ENCODE results near the gene KIFAP3.
"Not testable (repeated sequence)": the region's sequence is repeated elsewhere in the genome, so short reads cannot be mapped to it uniquely, and the experiment has no call there.

The KIFAP3 gene

DNA sequence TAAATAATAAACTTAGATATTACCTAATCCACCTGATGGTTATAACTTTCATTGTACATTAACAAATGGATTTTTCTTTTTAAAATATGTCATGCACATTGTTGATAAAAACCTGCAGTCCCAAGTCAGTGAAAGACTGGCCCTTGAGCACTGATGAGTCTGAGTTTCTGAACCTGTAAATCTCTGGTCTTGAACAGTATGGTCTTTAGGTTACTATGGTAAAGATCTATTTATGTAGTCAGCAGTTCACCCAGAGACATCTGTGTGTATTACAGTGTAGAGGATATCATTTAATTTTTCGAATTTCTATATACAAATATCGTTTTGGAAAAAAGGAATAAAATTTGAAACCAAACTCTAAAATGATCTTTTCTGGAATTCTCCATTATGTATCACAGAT lies 150.4 kb downstream of the KIFAP3 start:
- DNase-seq (ENCODE audit: low read depth): no peak

- DNase-seq (ENCODE audit: low read depth): no peak
Observed at GRCh38 chr1:169921080-169921479, 153.4 kb downstream of the KIFAP3 start.

DNA sequence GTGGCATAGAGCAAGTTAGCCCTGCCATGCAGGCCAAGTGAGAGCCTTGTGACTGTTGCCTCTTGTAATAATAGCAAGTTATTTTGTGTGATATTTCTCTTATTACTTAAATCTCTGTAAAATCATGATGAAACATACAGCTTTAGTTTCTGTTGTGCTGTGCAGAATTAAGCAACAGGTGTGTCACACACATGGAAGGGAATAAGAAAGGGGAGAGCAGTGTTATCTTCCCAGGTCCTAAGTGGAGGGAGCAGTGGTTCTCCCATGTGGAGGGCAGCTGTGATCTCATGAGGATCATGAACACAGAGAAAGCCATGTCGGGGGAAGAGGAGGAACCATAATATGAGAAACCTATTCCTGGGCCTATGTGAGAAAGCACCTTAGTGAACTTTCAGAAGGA lies 155.6 kb downstream of the KIFAP3 start:
- no peak for DNase-seq (ENCODE audit: low read depth)

DNA sequence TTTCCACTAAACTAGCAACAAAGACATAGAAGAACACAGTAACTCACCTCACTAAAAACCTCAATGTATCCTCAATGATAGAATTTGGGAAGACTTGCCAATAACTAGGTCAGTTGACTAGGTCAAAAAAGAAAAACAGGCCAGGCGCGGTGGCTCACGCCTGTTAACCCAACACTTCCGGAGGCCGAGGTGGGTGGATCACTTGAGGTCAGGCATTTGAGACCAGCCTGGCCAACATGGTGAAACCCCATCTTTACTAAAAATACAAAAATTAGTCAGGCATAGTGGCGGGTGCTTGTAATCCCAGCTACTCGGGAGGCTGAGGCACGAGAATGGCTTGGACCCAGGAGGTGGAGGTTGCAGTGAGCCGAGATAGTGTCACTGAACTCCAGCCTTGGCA lies 156.3 kb downstream of the KIFAP3 start:
- not testable (repeated sequence) for DNase-seq (ENCODE audit: low read depth)

DNA sequence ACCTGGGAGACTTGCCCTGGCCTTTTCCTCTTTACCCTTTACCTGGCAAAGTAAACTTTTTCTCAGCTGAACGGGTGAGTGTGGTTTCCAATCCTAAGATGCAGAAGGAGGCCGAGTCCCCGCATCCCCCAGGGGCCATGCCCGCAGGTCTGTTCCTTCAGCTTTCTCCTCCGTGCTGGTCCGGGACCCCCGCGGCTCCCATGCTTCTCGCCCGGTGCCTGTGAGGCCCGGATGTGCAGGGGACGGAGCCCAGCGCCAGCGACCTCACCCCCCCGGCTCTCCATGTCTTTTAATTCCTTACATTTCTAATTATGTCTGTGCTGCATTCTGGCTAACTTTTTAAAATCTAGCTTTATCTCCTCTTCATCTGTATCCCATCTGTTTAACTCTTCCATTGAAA lies 159.3 kb downstream of the KIFAP3 start:
- no peak for DNase-seq (ENCODE audit: low read depth)

DNA sequence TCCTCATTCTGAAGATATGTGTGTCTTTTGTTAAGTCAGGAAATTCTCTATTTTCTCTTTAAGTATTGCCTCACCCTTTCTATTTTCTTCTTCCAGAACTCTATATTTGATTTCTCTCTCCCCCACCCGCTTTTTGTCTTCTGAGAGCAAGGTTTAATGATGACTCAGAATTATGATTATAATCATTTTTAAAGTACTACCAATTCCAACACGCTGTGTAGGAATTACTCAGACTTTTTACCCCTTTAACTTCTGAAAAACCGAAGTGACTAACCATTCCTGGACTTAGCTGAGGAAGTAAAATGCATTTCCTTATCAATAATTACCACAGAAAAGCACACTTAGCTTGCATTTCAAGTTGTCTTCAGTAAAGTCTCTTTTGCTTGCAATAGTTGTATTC lies 160.0 kb downstream of the KIFAP3 start:
- peak; percentile 29 for DNase-seq (ENCODE audit: low read depth)

- no peak for DNase-seq (ENCODE audit: low read depth)
Observed at GRCh38 chr1:169909499-169909898, 165.0 kb downstream of the KIFAP3 start.

- no peak for DNase-seq (ENCODE audit: low read depth)
Observed at GRCh38 chr1:169906938-169907337, 167.6 kb downstream of the KIFAP3 start.

DNA sequence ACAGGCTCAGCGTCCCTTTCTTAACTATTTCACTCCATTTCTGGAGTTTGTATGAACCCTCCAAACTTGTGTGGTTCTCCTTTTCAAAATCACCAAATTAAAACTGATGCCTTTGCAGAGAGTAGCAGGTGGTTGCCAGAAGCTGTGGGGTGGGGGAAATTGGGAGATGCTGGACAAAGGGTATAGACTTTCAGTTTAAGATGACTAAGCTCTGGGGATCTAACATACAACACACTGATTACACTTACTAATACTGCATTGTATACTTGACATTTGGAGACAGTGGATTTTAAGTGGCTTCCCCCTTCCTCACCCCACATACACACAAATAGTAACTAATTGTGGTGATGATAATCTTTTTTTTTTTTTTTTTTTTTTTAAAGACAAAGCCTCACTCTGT lies 169.7 kb downstream of the KIFAP3 start:
- DNase-seq (ENCODE audit: low read depth): no peak

- DNase-seq (ENCODE audit: low read depth): no peak
Observed at GRCh38 chr1:169902751-169903150, 171.7 kb downstream of the KIFAP3 start.

DNA sequence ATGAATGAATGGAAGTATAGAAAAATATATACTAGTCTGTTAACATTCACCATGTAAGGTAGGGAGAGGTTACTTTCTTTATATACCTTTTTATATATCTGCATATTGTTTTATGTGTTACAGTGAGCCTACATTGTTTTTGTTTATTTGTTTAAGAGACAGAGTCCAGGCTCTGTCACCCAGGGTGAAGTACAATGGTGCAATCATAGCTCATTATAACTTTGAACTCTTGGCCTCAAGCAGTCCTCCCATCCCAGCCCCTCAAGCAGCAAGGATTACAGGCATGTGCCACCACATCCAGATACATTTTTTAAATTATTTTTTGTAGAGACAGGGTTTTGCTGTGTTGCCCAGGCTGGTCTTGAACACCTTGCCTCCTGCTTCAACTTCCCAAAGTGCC lies 173.4 kb downstream of the KIFAP3 start:
- DNase-seq (ENCODE audit: low read depth): no peak

DNA sequence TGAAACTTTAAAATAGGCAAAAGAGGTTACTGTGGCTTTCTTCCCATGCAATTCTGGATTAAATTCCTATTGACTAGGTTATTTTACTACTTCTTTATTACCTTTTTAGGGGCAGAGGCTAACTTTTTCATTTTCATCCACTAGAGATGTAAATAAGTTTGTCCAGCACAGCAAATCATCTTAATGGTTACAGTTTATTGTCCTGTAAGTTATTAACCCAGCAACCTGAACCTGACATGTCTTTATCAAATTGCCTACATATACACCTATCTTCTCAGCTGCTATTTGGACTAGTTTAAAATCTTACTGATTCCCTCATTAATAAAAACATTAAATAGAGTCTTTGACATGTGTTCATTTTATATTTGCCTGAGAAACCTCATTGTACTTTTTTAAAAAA lies 173.9 kb downstream of the KIFAP3 start:
- DNase-seq (ENCODE audit: low read depth): no peak

- no peak for DNase-seq (ENCODE audit: low read depth)
Observed at GRCh38 chr1:169899519-169900217, 174.8 kb downstream of the KIFAP3 start.

DNA sequence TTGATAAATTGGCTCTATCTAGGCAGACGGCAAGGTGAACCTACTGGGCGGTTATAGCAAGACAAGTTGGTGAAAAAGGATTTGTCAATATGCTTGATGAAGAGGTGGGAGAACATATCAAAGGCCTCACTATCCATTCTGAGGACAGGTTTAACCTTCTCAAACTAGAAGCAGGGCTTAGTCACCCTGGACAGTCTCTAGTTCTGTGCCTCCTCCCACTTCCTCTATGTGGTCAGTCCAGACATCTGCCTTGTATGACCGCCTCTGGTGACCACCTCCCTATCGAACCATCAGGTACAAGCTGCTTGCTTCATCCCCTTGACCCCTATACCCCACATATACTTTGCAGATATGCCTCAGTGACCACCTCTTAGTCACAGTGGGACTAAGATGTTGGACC lies 178.5 kb downstream of the KIFAP3 start:
- DNase-seq (ENCODE audit: low read depth): no peak

GRCh38 chr1:169894424-169895145 lies 179.9 kb downstream of the KIFAP3 start:
- DNase-seq (ENCODE audit: low read depth): no peak

DNA sequence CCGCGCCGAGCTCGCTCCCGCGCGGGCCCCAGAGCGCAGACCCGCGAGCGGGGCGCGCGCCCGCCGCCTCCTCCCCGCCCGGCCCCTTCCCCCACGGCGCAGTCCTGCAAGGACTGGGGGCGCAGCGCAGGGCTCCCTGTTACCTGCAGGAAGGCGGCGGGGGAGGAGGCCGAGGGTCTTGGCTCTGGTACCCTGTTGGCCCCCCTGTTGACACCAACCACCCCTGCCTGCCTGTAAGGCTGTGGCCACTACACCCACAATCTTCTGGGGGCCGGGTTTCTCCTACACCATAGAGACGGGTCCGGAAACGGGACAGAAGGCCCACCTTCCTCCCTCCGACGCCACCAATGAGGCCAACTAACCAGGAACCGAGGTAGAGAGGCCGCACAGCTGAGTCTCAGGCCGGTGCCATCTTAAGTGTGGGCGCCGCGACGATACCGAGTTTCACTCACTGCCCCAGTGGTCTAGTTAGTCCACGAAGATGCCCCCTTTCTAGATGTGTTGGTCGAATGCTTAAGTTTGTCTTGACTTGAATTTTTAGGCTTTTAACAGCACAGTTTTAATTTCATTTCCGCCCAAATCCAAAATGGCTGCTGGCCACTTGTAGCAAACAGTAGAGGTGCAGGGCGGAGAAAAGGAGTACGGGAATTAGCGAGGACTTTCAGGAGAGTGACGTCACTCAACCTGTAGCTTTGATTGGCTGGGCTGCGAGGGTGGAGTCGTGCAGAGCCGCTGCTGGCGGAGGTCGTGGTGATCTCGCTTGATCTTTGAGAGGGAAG lies 180.7 kb downstream of the KIFAP3 start, which contains the start of gene SCYL3:
Gene SCYL3, minus strand, starts transcription at position 252 of the 779 bp plus-strand sequence. CDS start 5,056 bp downstream, outside the sequence.
- DNase-seq (ENCODE audit: low read depth): peak; percentile 97

- no peak for DNase-seq (ENCODE audit: low read depth)
Observed at GRCh38 chr1:169892927-169893644, 181.4 kb downstream of the KIFAP3 start.

- no peak for DNase-seq (ENCODE audit: low read depth)
Observed at GRCh38 chr1:169892176-169892926, 182.1 kb downstream of the KIFAP3 start.

DNA sequence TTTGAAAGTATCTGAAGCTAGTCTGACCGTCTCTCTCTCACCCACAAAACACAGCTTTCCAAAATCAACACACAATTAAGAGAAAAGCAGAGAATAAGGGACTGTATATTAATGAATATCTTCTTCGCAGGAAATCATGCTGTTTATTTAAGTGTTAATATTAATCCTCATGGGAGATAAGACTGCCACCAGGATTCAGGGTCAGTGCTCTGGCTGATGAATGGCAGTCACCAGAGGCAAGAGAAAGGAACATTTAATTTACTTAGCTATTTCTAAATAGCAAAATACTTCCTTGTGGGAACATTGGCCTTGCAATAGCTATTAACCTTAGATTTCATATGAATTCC lies 183.0 kb downstream of the KIFAP3 start:
- DNase-seq (ENCODE audit: low read depth): no peak

- DNase-seq (ENCODE audit: low read depth): no peak
Observed at GRCh38 chr1:169890761-169891538, 183.5 kb downstream of the KIFAP3 start.

- no peak for DNase-seq (ENCODE audit: low read depth)
Observed at GRCh38 chr1:169889871-169890270, 184.6 kb downstream of the KIFAP3 start.

All from HS-5 (cell line).